Gastroesophageal sphincter (tissue), 4 donors: ENCODE results near the gene LGALS9. TPM values are rescaled to one million over a fixed set of nuclear protein-coding genes. Genes with fewer than 3 reads are reported as not detected.

Experiments used
- ATAC-seq: fragments of 150-250 bp; one replicate; pipeline ENCODE4 v1.9.1; 2016; ENCODE audit warnings: mild to moderate bottlenecking, moderate library complexity
- H3K27ac ChIP-seq, 4 donors: fragments of 200-600 bp; sonication (generic) in 3 of 4; 1 replicate in 3 of 4; 2 replicates in 1 of 4; pipeline ENCODE4 v1.5.1; 2016 to 2019
- H3K27me3 ChIP-seq: fragments of 200-600 bp; sonication (generic); one replicate; pipeline ENCODE4 v1.5.1; 2019
- H3K36me3 ChIP-seq, 2 donors: fragments of 200-600 bp; sonication (generic); one replicate each; pipeline ENCODE4 v1.5.1; 2019; ENCODE audit warnings: control low read depth in 1 of 2
- H3K4me1 ChIP-seq, 3 donors: fragments of 200-600 bp; sonication (generic); 1 replicate in 2 of 3; 2 replicates in 1 of 3; pipeline ENCODE4 v1.5.1; 2016 to 2019; ENCODE audit warnings: control low read depth in 2 of 3
- H3K4me3 ChIP-seq, 2 donors: fragments of 200-600 bp; sonication (generic); one replicate each; pipeline ENCODE4 v1.5.1; 2019; ENCODE audit warnings: mild to moderate bottlenecking in 1 of 2, moderate library complexity in 1 of 2
- H3K9me3 ChIP-seq, 3 donors: fragments of 200-600 bp; sonication (generic); one replicate each; pipeline ENCODE4 v1.5.1; 2017 to 2019; ENCODE audit warnings: control low read depth in 2 of 3
- CTCF ChIP-seq, 4 experiments: fragments of 200-600 bp in 2 of 4; fragments of 450-650 bp in 2 of 4; sonication (generic) in 1 of 4; IDR thresholded peaks; one replicate each; pipeline ENCODE4 v1.5.1; 2017 to 2019; ENCODE audit warnings: antibody characterized with exemption in 4 of 4, mild to moderate bottlenecking in 2 of 4, moderate library complexity in 2 of 4
- EP300 ChIP-seq: sonication (generic); formaldehyde crosslinking; IDR thresholded peaks from one replicate; pipeline ENCODE4 v1.6.1; 2017; ENCODE audit warnings: antibody characterized with exemption, mild to moderate bottlenecking
- POLR2A ChIP-seq, 2 donors: fragments of 450-650 bp; IDR thresholded peaks; one replicate each; pipeline ENCODE4 v1.6.1; 2017; ENCODE audit warnings: antibody characterized with exemption in 2 of 2, mild to moderate bottlenecking in 2 of 2, moderate library complexity in 1 of 2
- POLR2AphosphoS5 ChIP-seq: sonication (generic); formaldehyde crosslinking; IDR thresholded peaks from one replicate; pipeline ENCODE4 v1.6.1; 2017; ENCODE audit warnings: antibody characterized with exemption
- WGBS, 2 donors: methylation state at CpG; one replicate each; pipeline ENCODE4 v1.1.5; 2018; ENCODE audit warnings: low coverage in 1 of 2; 5-methylcytosine and 5-hydroxymethylcytosine counted together
- total RNA-seq, 4 donors: library from RNA; depleted of rRNA; stranded (reverse); fragments of >200 nt; gene quantifications; one replicate each; pipeline ENCODE4 v1.1.0, GENCODE V29; 2016

The LGALS9 gene
- total RNA-seq, 4 donors from 2014 or later: 8.7 to 62.0 (median 27.2) TPM

DNA sequence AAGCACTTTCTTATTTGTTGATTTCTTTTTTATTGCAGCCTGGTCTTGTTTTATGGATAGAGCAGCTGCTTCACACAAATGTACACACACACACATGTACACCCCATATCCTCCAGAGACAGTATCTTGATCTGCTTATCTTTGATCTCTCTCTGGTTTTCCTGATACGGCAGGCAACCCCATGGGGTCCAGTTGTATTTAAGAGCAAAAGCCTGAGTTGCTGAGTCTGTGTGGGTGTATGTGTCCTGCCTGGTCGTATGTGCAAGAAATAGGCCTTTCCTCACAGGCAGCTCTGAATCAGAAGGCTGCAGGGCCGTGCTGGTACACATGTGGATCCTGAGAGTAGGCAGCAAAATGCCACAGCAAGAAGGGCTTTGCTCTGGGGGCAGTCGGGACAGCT, 14.6 kb upstream of the LGALS9 start:
- H3K9me3 ChIP-seq: no peaks in the 10 kb centered on the region
- ATAC-seq: no peak
- 100% methylated on average over 1 of the region's 4 CpGs; no CpG with 5 or more reads in 1 of the 2 donors for WGBS, 2 donors
- H3K4me3 ChIP-seq: no peak overlapping the region
- no peaks in the 10 kb centered on the region for H3K4me1 ChIP-seq
- H3K36me3 ChIP-seq: peaks cover 0 to 98% of the 10 kb centered on the region in 2 donors
- no peak overlapping the region for H3K27ac ChIP-seq
- no peak for TF ChIP-seq POLR2AphosphoS5
- TF ChIP-seq POLR2A (IDR thresholded peaks at IDR 0.05): no peak
- TF ChIP-seq CTCF (IDR thresholded peaks at IDR 0.05): no peak
- TF ChIP-seq EP300: no peak
- H3K27me3 ChIP-seq: no peaks in the 10 kb centered on the region

DNA sequence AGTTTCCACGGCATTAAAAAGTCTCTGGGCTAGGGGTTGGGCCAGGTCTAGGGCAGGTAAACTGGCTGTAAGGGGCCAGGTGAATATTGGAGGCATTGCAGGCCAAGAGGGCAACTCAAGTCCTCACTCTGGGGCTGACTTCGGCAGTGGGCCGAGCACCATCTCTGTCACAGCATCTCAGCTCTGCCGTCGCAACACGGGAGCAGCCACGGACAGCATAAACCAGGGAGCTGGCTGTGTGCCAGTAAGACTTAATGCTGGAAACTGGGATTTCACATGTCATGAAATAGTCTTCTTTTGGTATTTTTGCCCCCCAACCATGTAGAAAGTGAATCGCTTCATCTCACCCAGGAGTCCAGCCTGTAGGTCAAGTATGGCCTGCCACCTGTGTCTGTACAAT, 12.6 kb upstream of the LGALS9 start:
- H3K27ac ChIP-seq: no peak overlapping the region
- peaks cover 0 to 11% (median 0%) of the 10 kb centered on the region in 3 donors for H3K4me1 ChIP-seq
- 92 to 100% methylated on average over 1 to 5 of the region's 8 CpGs for WGBS, 2 donors
- no peak overlapping the region for H3K4me3 ChIP-seq
- H3K27me3 ChIP-seq: no peaks in the 10 kb centered on the region
- H3K9me3 ChIP-seq: no peaks in the 10 kb centered on the region
- no peak for TF ChIP-seq POLR2AphosphoS5
- TF ChIP-seq POLR2A (IDR thresholded peaks at IDR 0.05): no peak
- no peak for TF ChIP-seq EP300
- no peak for TF ChIP-seq CTCF (IDR thresholded peaks at IDR 0.05)
- peaks cover 0 to 99% of the 10 kb centered on the region in 2 donors for H3K36me3 ChIP-seq
- no peak for ATAC-seq

DNA sequence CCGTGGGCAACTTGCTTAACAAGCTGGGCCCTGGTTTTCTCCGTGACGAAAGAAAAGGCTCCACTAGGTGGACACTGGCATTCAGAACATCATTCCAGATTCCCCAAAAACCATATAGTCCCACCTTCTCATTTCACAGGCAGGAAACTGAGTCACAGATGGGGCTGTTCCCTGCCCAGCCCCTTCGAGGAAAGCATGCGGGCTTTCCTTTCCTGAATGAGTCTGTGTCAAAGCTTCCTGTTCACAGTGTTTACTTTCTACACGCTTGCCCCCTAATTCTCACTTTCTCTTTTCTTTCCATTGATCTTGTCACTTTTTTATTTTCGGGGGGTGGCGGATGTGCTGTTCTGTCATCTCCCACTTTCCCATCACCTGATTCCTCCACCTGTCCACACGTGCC, 10.3 kb upstream of the LGALS9 start:
- Histone ChIP-seq H3K27ac (no peak overlapping the region), H3K4me1 (peaks cover 0 to 11% (median 0%) of the 10 kb centered on the region in 3 donors), H3K4me3 (no peak overlapping the region), H3K9me3 (no peaks in the 10 kb centered on the region), H3K27me3 (no peaks in the 10 kb centered on the region), H3K36me3 (peaks cover 0 to 99% of the 10 kb centered on the region in 2 donors)
- TF ChIP-seq EP300 (no peak), POLR2A (IDR thresholded peaks at IDR 0.05) (no peak), POLR2AphosphoS5 (no peak), CTCF (IDR thresholded peaks at IDR 0.05) (no peak)
- WGBS, 2 donors: 80 to 100% methylated on average over 1 to 8 of the region's 9 CpGs
- ATAC-seq: no peak

DNA sequence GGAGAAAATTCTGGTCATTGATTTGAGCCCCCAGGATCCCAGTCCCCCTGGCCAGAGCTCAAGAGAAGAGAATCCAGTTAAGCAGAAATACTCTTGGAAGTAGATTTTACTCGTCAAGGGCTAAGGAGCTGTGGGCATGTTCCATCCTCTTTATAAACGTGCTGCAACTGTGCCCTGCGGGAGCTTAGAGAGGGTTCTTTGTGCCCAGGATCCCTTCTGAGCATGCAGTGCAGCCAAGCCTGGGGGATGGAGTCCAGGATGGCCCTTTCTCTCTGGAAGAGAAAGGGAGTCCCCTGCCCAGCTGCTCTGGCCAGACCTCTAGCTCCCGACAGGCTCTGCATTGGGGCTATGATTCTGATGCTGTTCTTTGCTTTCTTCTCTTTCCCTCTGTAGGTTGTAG, 9.5 kb upstream of the LGALS9 start:
- H3K36me3 ChIP-seq: peaks cover 0 to 97% of the 10 kb centered on the region in 2 donors
- H3K4me1 ChIP-seq: peaks cover 0 to 11% (median 0%) of the 10 kb centered on the region in 3 donors
- WGBS, 2 donors: 83% methylated on average over 1 of the region's 4 CpGs; no CpG with 5 or more reads in 1 of the 2 donors
- no peak overlapping the region for H3K27ac ChIP-seq
- no peak for TF ChIP-seq POLR2AphosphoS5
- TF ChIP-seq EP300: no peak
- TF ChIP-seq CTCF (IDR thresholded peaks at IDR 0.05): no peak
- no peak for TF ChIP-seq POLR2A (IDR thresholded peaks at IDR 0.05)
- no peak overlapping the region for H3K4me3 ChIP-seq
- ATAC-seq: no peak
- no peaks in the 10 kb centered on the region for H3K9me3 ChIP-seq
- no peaks in the 10 kb centered on the region for H3K27me3 ChIP-seq

DNA sequence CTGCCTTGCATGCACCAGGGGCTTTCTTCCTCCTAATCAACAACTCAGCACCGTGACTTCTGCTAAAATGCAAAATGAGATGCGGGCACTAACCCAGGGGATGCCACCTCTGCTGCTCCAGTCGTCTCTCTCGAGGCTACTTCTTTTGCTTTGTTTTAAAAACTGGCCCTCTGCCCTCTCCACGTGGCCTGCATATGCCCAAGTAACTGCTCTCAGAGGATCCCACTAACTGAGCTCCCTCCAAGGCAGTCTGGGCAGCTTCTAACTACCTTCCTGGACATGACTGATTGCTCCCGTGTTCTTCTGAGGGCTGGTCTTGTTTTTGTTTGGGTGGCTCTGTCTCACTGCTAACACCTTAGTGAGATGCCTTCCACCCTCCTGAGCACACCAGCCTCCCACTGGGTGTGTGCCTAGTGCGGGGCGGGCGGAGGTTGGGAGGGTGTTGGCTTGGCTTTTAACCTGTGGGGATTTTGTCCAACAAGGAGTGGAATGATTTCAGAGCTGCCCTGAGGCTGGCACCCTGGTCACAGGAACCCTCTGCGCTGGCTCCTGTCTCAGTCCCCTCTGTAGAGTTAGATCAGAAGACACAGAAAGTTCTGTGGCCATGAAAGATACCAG, 8.9 kb upstream of the LGALS9 start:
- Histone ChIP-seq H3K9me3 (no peaks in the 10 kb centered on the region), H3K4me3 (no peak overlapping the region), H3K36me3 (peaks cover 0 to 95% of the 10 kb centered on the region in 2 donors), H3K4me1 (peaks cover 0 to 11% (median 0%) of the 10 kb centered on the region in 3 donors), H3K27me3 (no peaks in the 10 kb centered on the region), H3K27ac (no peak overlapping the region)
- no peak for TF ChIP-seq EP300
- no peak for TF ChIP-seq CTCF (IDR thresholded peaks at IDR 0.05)
- TF ChIP-seq POLR2AphosphoS5: no peak
- ATAC-seq: no peak
- 67 to 78% methylated on average over 4 to 5 of the region's 10 CpGs for WGBS, 2 donors
